ENCODE results near the gene ANKMY1. TPM values are rescaled to one million over a fixed set of nuclear protein-coding genes. Genes with fewer than 3 reads are reported as not detected.
A peak's percentile ranks its signal among the peaks of the same experiment; 100 is the strongest.

ANKMY1 gene
- total RNA-seq, 6 experiments from 2014 or later: 6.6 to 11.0 (median 9.0) TPM

- Histone ChIP-seq H3K9me3 (no peaks in the 10 kb centered on the region), H3K27me3 (no peaks in the 10 kb centered on the region), H3K4me3 (no peak overlapping the region), H3K27ac (no peak overlapping the region), H3K36me3 (peaks cover 0 to 6% (median 0%) of the 10 kb centered on the region in 4 donors), H3K4me1 (peaks cover 0 to 12% (median 6%) of the 10 kb centered on the region in 4 donors)
- WGBS (ENCODE audit: insufficient coverage, low coverage, low lambda C conversion rate, missing lambda C conversion rate): no CpG with 5 or more reads among the region's 20 CpGs
- intact Hi-C loops (cut with DNase I): no loop called here
- DNase-seq (peak in 2 of 3 donors; percentile 42 to 43), ATAC-seq (no peak)
- TF ChIP-seq, protein P1, sequence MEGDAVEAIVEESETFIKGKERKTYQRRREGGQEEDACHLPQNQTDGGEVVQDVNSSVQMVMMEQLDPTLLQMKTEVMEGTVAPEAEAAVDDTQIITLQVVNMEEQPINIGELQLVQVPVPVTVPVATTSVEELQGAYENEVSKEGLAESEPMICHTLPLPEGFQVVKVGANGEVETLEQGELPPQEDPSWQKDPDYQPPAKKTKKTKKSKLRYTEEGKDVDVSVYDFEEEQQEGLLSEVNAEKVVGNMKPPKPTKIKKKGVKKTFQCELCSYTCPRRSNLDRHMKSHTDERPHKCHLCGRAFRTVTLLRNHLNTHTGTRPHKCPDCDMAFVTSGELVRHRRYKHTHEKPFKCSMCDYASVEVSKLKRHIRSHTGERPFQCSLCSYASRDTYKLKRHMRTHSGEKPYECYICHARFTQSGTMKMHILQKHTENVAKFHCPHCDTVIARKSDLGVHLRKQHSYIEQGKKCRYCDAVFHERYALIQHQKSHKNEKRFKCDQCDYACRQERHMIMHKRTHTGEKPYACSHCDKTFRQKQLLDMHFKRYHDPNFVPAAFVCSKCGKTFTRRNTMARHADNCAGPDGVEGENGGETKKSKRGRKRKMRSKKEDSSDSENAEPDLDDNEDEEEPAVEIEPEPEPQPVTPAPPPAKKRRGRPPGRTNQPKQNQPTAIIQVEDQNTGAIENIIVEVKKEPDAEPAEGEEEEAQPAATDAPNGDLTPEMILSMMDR (IDR thresholded peaks at IDR 0.05): no peak
- no peak for TF ChIP-seq POLR2A (IDR thresholded peaks at IDR 0.05)
Observed at GRCh38 chr2:240601061-240601830, 43.5 kb upstream of the ANKMY1 start.

GRCh38 chr2:240600451-240600961 is 42.7 kb upstream of the ANKMY1 start:
- H3K9me3 ChIP-seq: no peaks in the 10 kb centered on the region
- H3K4me3 ChIP-seq: no peak overlapping the region
- 100% methylated on average over 1 of the region's 16 CpGs for WGBS (ENCODE audit: insufficient coverage, low coverage, low lambda C conversion rate, missing lambda C conversion rate)
- no peaks in the 10 kb centered on the region for H3K27me3 ChIP-seq
- DNase-seq: peak in 2 of 3 donors; percentile 31 to 45
- H3K36me3 ChIP-seq: peaks cover 0 to 6% (median 0%) of the 10 kb centered on the region in 4 donors
- H3K4me1 ChIP-seq: peaks cover 0 to 19% (median 9%) of the 10 kb centered on the region in 4 donors
- intact Hi-C loops (cut with DNase I): no loop called here
- H3K27ac ChIP-seq: no peak overlapping the region
- TF ChIP-seq, protein P1 (IDR thresholded peaks at IDR 0.05): no peak
- TF ChIP-seq POLR2A (IDR thresholded peaks at IDR 0.05): no peak
- ATAC-seq: no peak

- H3K36me3 ChIP-seq: peaks cover 0 to 6% (median 0%) of the 10 kb centered on the region in 4 donors
- peak in 2 of 3 donors; percentile 37 to 40 for DNase-seq
- peaks cover 0 to 15% (median 5%) of the 10 kb centered on the region in 4 donors for H3K4me1 ChIP-seq
- TF ChIP-seq, protein P1 (IDR thresholded peaks at IDR 0.05): no peak
- TF ChIP-seq POLR2A (IDR thresholded peaks at IDR 0.05): no peak
- intact Hi-C loops (cut with DNase I): no loop called here
- H3K9me3 ChIP-seq: no peaks in the 10 kb centered on the region
- H3K4me3 ChIP-seq: no peak overlapping the region
- no peak for ATAC-seq
- no peaks in the 10 kb centered on the region for H3K27me3 ChIP-seq
- WGBS (ENCODE audit: insufficient coverage, low coverage, low lambda C conversion rate, missing lambda C conversion rate): 82% methylated on average over 3 of the region's 11 CpGs
- H3K27ac ChIP-seq: no peak overlapping the region
Observed at GRCh38 chr2:240599141-240599583, 41.4 kb upstream of the ANKMY1 start.

DNA sequence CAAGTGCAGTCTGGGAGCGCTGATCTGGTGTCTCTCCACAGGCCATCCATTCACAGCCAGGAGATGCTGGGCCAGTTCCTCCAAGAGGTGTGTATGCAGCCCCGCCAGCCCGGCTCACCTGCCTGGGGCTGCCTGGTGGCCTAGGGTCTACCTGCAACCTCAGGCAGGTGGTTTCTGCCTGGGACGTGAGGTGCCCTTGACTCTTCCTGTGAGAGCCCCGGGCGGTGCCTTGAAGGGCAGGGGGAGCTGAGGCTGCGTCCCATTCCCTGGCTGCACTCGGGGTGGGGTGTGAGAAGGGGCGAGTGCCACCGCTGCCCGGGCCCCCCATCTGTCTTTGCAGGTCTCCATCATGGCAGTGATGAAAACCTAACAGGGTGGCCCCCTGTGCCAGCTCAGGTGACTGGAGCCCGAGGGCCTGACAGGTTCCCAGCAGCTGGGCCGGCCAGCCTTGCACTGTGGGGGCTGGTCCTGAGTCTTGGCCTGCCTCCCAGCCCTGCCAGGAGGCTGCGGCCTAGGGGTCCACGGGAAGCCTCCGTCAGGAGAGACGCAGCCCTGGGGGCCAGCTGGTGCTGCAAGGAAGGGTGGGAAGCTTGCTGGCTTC is 40.6 kb upstream of the ANKMY1 start:
- no peak for TF ChIP-seq POLR2A (IDR thresholded peaks at IDR 0.05)
- TF ChIP-seq, protein P1 (IDR thresholded peaks at IDR 0.05): no peak
- WGBS (ENCODE audit: insufficient coverage, low coverage, low lambda C conversion rate, missing lambda C conversion rate): no CpG with 5 or more reads among the region's 17 CpGs
- intact Hi-C loops (cut with DNase I): no loop called here

More for the DNA sequence above, 40.6 kb upstream of the ANKMY1 start:
- Histone ChIP-seq H3K36me3 (peaks cover 0 to 6% (median 0%) of the 10 kb centered on the region in 4 donors), H3K9me3 (no peaks in the 10 kb centered on the region), H3K27me3 (no peaks in the 10 kb centered on the region), H3K27ac (no peak overlapping the region), H3K4me1 (peaks cover 0 to 15% (median 5%) of the 10 kb centered on the region in 4 donors), H3K4me3 (no peak overlapping the region)
- DNase-seq (peak in 2 of 3 donors; percentile 41 to 45), ATAC-seq (no peak)
